ENCODE measurements around the gene PPP1R15A.
"Not testable (repeated sequence)": the region's sequence is repeated elsewhere in the genome, so short reads cannot be mapped to it uniquely, and the experiment has no call there.

Gene PPP1R15A

DNA sequence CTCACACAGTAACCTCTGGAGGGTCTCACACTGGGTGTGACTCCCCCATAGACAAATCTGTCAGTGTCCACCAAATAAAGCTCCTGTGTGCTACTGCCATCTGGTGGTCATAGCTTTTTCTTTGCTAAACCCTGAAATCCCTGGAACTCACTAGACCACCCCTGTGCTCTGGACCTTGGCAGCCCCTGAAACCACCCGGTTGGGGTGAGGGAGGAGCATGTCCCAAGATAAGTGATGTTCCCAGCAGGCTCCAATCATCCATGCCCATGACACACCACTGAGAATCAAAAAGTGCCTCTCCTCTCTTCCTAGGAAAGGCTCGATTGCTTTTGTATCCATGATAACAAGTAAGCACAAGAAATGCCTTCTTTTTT lies 29.4 kb upstream of the PPP1R15A start:
- no peak for DNase-seq (ENCODE audit: low read depth)
- H3K4me3 ChIP-seq (ENCODE audit: low read depth, low read length) = no peak overlapping the region
- TF ChIP-seq, protein P1, sequence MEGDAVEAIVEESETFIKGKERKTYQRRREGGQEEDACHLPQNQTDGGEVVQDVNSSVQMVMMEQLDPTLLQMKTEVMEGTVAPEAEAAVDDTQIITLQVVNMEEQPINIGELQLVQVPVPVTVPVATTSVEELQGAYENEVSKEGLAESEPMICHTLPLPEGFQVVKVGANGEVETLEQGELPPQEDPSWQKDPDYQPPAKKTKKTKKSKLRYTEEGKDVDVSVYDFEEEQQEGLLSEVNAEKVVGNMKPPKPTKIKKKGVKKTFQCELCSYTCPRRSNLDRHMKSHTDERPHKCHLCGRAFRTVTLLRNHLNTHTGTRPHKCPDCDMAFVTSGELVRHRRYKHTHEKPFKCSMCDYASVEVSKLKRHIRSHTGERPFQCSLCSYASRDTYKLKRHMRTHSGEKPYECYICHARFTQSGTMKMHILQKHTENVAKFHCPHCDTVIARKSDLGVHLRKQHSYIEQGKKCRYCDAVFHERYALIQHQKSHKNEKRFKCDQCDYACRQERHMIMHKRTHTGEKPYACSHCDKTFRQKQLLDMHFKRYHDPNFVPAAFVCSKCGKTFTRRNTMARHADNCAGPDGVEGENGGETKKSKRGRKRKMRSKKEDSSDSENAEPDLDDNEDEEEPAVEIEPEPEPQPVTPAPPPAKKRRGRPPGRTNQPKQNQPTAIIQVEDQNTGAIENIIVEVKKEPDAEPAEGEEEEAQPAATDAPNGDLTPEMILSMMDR (IDR thresholded peaks at IDR 0.05; ENCODE audit: control insufficient read depth, extremely low read depth, insufficient read depth) = peak; percentile 52

DNA sequence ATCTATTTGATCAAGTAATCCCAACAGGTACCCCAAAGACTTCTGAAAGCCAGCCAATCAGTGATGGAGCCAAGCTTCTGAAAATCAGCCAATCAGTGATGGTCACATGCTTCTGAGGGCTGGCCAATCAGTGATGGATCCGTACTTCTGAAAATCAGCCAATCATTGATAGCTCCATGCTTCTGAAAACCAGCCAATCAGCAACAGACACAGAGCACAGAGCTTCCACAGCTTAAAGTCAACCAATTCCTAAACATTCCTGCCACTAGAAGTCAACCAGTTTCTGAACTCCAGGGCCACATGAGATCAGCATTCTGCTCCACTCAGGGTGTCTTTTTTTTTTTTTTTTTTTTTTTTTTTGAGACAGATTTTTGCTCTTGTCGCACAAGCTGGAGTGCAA lies 27.7 kb upstream of the PPP1R15A start:
- no peak for DNase-seq (ENCODE audit: low read depth)
- TF ChIP-seq, protein P1 (IDR thresholded peaks at IDR 0.05; ENCODE audit: control insufficient read depth, extremely low read depth, insufficient read depth) = no peak

DNA sequence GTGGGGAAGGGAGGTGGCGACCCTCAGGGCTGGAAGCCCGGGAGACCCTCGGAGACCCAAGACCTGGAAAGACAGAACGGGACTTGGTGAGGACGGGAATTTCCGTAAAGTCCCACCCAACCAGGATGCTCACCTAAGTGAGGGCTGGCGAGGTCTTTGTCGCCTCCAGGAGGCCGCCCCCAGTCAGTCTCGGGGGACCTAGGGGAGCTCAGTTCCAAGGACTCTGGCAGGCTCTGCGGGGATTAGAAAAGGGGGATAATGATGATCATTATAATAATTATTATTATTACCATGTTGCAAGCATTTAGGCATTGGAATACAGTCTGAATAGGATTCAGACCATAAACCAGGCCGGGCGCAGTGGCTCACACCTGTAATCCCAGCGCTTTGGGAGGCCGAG lies 26.8 kb upstream of the PPP1R15A start:
- H3K4me3 ChIP-seq (ENCODE audit: low read depth, low read length) = no peak overlapping the region
- TF ChIP-seq, protein P1 (IDR thresholded peaks at IDR 0.05; ENCODE audit: control insufficient read depth, extremely low read depth, insufficient read depth) = no peak
- DNase-seq (ENCODE audit: low read depth) = no peak

More for the DNA sequence above, 27.7 kb upstream of the PPP1R15A start:
- H3K4me3 ChIP-seq (ENCODE audit: low read depth, low read length) = no peak overlapping the region

DNA sequence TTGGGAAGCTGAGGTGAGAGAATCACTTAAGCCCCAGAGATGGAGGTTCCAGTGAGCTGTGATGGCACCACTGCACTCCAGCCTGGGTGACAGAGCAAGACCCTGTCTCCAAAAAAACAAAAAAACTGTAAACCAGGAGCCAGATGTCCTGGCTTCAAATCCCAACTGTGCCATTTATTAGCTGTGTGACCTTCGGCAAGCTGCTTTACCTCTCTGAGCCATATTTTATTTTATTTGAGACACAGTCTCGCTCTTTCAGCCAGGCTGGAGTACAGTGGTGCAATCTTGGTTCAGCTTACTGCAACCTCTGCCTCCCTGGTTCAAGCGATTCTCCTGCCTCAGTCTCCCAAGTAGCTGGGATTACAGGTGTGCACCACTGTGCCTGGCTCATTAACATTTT lies 25.6 kb upstream of the PPP1R15A start:
- not testable (repeated sequence) for H3K4me3 ChIP-seq (ENCODE audit: low read depth, low read length); DNase-seq (ENCODE audit: low read depth)

DNA sequence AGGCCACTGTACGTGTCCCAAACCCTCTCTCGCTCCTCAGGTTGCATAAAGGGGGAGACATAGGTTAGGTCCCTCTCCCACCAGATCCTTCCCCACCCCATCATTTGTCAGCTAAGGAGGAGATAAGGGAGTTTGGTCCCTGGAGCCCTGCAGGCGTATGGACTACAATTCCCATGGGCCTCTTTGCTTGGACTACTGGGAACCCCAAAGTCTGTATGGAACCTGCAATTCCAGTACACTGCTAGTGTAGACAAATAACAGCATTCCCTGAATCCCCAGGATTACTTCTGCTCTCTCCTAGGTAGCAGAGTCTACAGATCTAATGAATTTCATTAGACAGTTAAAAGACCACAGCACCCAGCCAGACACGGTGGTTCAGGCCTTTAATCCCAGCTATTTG lies 19.9 kb upstream of the PPP1R15A start:
- TF ChIP-seq, protein P1 (IDR thresholded peaks at IDR 0.05; ENCODE audit: control insufficient read depth, extremely low read depth, insufficient read depth) = no peak
- H3K4me3 ChIP-seq (ENCODE audit: low read depth, low read length) = no peak overlapping the region
- no peak for DNase-seq (ENCODE audit: low read depth)

DNA sequence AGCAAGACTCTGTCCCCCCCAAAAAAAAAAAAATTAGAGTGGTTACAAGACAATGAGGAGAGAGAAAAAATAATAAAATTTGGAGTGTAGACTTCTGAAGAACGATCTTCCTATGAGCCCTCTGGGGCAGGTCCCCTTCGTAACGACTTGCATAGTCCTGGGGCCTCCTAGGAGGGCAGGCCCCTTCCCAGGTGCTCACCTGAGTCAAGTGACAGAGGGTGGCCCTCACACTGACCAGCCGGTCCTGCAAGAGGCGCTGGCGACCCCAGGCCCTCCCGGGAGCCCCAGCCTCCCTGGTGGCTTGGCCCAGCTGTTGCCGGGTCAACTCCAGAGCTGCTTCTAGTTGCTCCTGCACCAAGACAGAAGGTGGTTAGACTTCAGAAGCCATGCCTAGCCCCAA lies 18.7 kb upstream of the PPP1R15A start:
- no peak overlapping the region for H3K4me3 ChIP-seq (ENCODE audit: low read depth, low read length)
- TF ChIP-seq, protein P1 (IDR thresholded peaks at IDR 0.05; ENCODE audit: control insufficient read depth, extremely low read depth, insufficient read depth) = no peak
- DNase-seq (ENCODE audit: low read depth) = no peak

DNA sequence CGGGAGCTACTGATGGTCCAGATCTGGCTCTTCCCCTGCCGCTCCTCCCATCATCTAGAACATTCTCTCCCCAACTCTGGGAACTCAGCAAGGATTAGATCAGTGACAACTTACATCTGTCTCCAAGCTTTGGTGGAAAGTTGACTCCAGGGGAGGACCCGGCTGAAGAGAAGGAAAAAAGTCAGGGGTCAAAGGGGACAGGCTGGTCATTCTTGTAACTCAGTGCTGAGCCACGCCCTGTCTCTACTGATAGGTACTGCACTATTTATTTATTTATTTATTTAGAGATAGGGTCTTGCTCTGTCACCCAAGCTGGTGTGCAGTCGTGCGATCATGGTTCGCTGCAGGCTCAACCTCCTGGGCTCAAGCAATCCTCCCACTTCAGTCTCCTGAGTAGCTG lies 18.1 kb upstream of the PPP1R15A start:
- TF ChIP-seq, protein P1 (IDR thresholded peaks at IDR 0.05; ENCODE audit: control insufficient read depth, extremely low read depth, insufficient read depth) = no peak
- no peak overlapping the region for H3K4me3 ChIP-seq (ENCODE audit: low read depth, low read length)
- DNase-seq (ENCODE audit: low read depth) = no peak

DNA sequence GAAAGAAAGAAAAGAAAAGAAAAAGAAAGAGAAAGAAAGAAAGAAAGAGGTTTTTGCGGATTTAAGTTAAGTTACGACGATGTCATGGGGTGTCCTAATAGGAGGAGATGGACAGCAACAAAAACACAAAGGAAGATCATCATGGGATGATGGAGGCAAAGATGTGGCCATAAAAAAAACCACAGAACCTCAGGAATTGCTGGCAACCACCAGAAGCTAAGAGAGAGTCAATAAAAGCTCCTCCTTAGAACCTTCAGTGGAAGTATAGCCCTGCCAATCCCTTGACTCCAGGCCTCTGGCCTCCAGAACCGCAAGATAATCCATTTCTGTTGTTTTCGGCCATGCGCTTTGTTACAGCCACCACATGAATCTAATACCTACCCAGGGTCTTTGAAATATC lies 15.3 kb upstream of the PPP1R15A start:
- no peak overlapping the region for H3K4me3 ChIP-seq (ENCODE audit: low read depth, low read length)
- DNase-seq (ENCODE audit: low read depth) = no peak
- TF ChIP-seq, protein P1 (IDR thresholded peaks at IDR 0.05; ENCODE audit: control insufficient read depth, extremely low read depth, insufficient read depth) = no peak
